Activated T-helper 9 cell treated with anti-CD3 and anti-CD28 coated beads, Interleukin-2, amount 50 U/mL, for 16 hours (primary cell): ENCODE data around the gene ABCC1.
"Not testable (repeated sequence)": the region's sequence is repeated elsewhere in the genome, so short reads cannot be mapped to it uniquely, and the experiment has no call there.

Source experiments
- DNase-seq: peaks from one replicate; pipeline ENCODE4 v3.0.0-alpha.2; 2020; ENCODE audit warnings: low read depth

Gene ABCC1

DNA sequence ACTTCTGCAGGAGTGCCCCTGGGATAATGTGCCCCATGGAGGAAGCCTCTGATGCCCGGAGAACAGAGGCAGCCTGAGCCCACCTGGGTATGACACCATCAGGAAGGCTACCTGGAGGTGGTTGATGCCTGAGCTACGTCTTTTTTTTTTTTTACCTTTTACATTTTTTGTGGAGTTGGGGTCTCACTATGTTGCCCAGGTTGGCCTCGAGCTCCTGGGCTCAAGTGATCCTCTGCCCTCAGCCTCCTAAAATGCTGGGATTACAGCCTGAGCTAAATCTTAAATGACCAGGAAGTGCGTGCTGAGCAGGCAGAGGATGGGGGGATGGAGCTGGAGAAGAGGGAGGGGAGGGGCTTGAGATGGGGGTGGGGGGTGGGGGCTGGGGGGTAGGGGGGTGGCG is 241.1 kb downstream of the ABCC1 start:
- DNase-seq, result no peak

DNA sequence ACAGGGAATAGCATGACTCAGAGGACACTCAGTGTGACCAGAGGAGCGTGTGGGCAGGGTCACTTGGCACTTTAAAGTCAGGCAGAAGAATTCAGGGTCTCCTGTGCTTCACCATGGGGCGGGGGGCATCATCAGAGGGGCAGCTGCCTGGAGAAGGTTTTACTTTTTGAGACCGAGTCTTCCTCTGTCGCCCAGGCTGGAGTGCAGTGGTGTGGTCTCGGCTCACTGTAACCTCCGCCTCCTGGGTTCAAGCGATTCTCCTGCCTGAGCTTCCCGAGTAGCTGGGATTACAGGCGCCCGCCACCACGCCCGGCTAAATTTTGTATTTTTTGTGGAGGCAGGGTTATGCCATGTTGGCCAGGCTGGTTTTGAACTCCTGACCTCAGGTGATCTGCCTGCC is 241.6 kb downstream of the ABCC1 start:
- not testable (repeated sequence) for DNase-seq

DNA sequence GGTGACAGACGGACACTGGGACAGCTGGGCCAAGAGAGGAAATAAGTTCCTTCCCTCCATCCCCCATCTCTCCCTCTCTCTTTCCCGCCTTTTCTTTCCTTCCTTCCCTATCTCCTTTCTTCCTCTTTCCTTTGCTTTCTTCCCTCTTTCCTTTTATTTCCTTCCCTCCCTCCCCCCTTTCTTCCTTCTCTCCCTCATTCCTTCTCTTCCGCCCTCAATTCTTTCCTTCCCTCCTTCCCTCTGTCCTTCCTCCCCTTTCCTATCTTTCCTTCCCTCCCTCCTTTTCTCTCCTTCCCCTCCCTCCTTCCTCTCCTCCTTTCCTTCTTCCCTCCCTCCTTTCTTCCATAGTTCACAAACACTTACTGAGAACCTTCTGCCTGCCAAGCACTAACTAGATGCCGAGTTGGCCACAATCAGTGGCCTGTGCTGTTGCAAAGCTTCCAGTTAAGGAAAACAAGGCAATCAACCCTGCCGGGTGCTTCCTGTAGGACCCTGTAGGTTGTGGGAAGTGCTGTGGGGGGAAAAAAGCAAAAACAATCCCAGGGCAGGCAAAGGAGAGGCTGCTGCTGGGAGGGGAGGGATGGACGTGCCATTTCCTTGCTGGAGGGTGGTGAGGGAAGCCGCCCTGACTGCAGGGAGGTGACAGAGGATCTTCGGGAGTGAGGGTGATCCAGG is 242.2 kb downstream of the ABCC1 start:
- DNase-seq, result no peak
